GM12891 (cell line): ENCODE results near the gene C4BPA.

Experiments
- DNase-seq: peaks from one replicate; pipeline ENCODE4 v3.0.0; 2011; ENCODE audit warnings: low spot score; ENCODE audit not compliant: insufficient read length
- FAIRE-seq: peaks from 2 replicates; lab custom pipeline; 2011; peaks lifted over from hg19 to GRCh38; lab: Jason Lieb, UNC
- PAX5 ChIP-seq: IDR thresholded peaks from 2 replicates; pipeline ENCODE4 v1.6.1; 2011; ENCODE audit warnings: low read length, moderate library complexity, mild to moderate bottlenecking; ENCODE audit not compliant: insufficient read depth, severe bottlenecking
- POLR2A ChIP-seq: IDR thresholded peaks from 2 replicates; pipeline ENCODE4 v1.6.1; 2011; ENCODE audit warnings: low read depth, low read length, control low read depth
- POLR2AphosphoS5 ChIP-seq: IDR thresholded peaks from 2 replicates; pipeline ENCODE4 v1.6.1; 2011; ENCODE audit warnings: low read depth, low read length, control low read depth
- POU2F2 ChIP-seq: IDR thresholded peaks from 2 replicates; pipeline ENCODE4 v1.6.1; 2011; ENCODE audit warnings: low read depth, mild to moderate bottlenecking, control low read depth, low read length, moderate library complexity
- SPI1 ChIP-seq: IDR thresholded peaks from 2 replicates; pipeline ENCODE4 v1.6.1; 2011; ENCODE audit warnings: low read depth, low read length, control low read depth
- TAF1 ChIP-seq: IDR thresholded peaks from 2 replicates; pipeline ENCODE4 v1.6.1; 2011; ENCODE audit warnings: low read depth, low read length, control low read depth

C4BPA gene

GRCh38 chr1:207063014-207063413 lies 41.0 kb upstream of the C4BPA start:
- TF ChIP-seq POLR2AphosphoS5 (no peak), POU2F2 (no peak), TAF1 (no peak), PAX5 (no peak), SPI1 (no peak), POLR2A (no peak)
- FAIRE-seq = no peak
- no peak for DNase-seq

- no peak for TF ChIP-seq POLR2A
- TF ChIP-seq POU2F2 = no peak
- no peak for TF ChIP-seq PAX5
- no peak for TF ChIP-seq TAF1
- TF ChIP-seq SPI1 = no peak
- no peak for TF ChIP-seq POLR2AphosphoS5
- DNase-seq (no peak), FAIRE-seq (no peak)
Observed at GRCh38 chr1:207064561-207064960, 39.5 kb upstream of the C4BPA start.

GRCh38 chr1:207067185-207067584 lies 36.8 kb upstream of the C4BPA start:
- no peak for TF ChIP-seq POU2F2
- FAIRE-seq (no peak), DNase-seq (no peak)

DNA sequence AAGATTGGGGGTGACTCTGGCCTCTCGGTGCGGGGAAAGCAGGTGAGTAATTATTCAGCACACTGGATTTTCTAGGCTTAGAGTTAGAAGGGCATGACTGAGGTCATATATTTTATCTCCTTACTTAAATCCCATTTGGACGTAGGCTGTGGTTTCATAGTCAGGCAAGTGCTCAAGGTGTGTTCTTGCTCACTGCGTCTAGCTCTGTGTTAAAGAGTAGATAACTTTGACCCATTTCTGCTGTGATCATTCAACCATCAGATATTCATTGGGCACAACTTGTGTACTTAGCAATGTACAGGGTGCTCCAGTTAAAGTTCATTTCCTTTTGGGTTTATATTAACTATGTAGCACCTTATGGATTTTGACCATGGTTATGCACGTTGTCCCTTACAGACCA lies 36.4 kb upstream of the C4BPA start:
- TF ChIP-seq POLR2A (no peak), POU2F2 (no peak), SPI1 (no peak), POLR2AphosphoS5 (no peak), PAX5 (no peak), TAF1 (no peak)
- DNase-seq = no peak
- no peak for FAIRE-seq

DNA sequence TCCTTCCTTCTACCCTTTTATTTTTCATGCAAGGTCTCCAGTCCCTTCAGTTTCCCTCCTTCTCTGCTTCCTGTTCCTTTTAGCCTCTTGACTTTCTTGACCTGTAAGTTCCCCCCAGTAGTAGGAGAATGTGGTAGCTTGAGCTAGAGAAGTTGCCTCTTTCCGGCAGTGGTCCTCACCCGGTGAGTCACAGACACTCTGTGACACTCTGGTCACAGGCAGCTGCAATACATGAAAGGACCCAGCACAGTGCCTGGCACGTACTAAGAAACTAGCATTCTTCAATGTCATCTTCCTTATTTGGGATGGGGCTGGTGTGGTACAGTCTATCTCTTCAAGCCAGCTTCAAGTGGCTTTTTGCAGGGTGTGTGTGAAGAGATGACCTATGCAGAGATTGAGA lies 35.0 kb upstream of the C4BPA start:
- FAIRE-seq = no peak
- DNase-seq = no peak

DNA sequence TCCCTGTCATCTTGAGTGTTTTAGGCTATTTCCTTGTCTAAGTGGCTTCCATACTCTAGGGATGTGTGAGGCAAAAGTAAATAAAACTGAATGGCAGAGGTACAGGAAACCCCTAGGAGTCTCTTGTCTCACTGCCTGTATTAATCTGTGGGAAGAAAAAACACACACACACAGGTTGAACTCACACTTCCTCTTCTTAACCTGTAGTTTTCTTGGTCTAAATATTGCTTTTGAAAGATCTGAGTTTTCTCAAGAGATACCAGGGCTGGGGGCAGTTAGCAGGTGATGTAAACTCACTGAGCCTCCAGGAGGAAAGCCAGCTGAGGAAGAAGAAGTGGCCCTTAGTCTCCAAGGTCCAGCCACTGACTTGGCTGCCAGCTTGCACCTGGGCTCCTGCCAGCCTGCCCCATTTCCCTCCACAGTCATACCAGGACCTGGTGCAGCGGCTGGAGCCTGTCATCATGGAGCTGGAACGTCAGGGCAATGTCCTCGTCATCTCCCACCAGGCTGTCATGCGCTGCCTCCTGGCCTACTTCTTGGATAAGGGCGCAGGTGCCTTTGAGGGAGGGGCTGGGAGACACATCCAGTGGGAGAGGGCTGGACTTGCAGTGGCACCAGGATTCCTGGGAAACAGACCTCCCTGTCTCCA lies 34.1 kb upstream of the C4BPA start:
- FAIRE-seq = peak; percentile 35
- TF ChIP-seq POLR2A (no peak), POU2F2 (no peak), PAX5 (no peak), SPI1 (peak; percentile 92), TAF1 (no peak), POLR2AphosphoS5 (no peak)
- DNase-seq = no peak

More for the DNA sequence above, 35.0 kb upstream of the C4BPA start:
- no peak for TF ChIP-seq PAX5
- TF ChIP-seq SPI1 = no peak
- TF ChIP-seq POU2F2 = no peak
- TF ChIP-seq TAF1 = no peak
- no peak for TF ChIP-seq POLR2A
- TF ChIP-seq POLR2AphosphoS5 = no peak

- DNase-seq = no peak
- FAIRE-seq = no peak
- TF ChIP-seq PAX5 (no peak), TAF1 (no peak), POLR2A (no peak), SPI1 (no peak), POLR2AphosphoS5 (no peak), POU2F2 (no peak)
Observed at GRCh38 chr1:207070811-207071210, 33.2 kb upstream of the C4BPA start.

- no peak for DNase-seq
- FAIRE-seq = no peak
- TF ChIP-seq SPI1 = no peak
Observed at GRCh38 chr1:207071426-207071825, 32.6 kb upstream of the C4BPA start.

DNA sequence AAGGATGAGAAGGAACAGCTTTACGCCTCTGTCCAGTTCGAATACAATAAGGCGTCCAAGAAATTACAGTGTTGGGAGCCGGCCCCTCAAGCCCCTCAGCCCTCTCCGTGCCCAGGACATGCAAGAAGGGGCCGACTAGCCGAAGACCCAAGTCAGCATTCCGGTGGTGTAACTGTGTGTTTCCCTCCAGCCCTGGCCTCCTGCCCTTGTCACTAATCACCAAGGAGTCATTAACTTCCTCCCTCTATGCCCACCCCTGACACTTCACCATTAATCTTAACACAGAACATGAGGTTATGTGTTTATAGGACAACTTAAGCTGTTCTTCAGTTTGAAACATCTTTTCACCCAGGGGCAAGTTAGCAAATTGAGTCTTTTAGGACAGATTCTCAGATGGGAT lies 31.8 kb upstream of the C4BPA start:
- no peak for TF ChIP-seq POU2F2
- no peak for TF ChIP-seq POLR2AphosphoS5
- TF ChIP-seq SPI1 = no peak
- no peak for TF ChIP-seq PAX5
- TF ChIP-seq POLR2A = no peak
- TF ChIP-seq TAF1 = no peak
- no peak for FAIRE-seq

DNA sequence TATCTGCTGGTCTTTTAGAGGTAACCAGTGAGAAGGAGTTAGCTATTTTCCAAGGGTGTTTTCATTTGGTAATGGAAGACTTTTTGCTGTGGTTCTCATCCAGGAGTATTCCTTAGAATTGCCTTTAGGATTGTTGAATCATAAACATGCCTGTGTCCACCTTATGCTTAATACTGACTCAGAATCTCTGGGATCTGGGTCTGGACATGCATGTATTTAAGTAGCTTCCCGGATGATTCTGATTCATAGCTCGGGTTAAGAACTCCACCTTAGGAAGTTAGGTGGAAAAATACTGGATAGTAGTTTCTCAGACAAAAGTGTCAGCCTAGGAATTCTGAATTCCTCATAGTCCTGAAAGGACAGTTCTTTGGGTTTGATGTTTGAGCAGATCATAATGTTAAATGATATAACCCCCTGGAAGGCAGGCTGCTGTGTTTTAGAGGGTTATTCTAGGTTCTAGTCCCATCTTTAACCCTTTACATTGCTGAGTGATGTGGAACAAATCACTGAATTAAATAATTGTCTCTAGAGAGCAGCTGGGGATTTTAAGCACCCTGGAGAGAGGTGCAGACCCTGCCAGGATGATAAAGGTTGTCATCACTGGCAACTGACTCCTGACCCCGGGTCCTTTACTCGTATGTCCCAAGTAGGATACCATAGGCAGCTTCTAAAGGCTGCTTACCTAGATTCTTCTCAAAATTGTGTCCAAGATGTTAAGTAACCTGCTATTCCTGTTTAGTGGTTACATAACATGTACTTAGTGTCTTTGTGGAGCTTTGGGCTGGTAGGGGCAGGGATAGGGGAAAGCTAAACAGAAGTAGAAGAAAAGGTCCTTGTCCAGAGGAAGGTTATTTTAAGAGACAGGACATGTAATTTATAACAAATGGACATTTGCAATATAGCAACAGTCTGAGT lies 29.9 kb upstream of the C4BPA start:
- FAIRE-seq (no peak), DNase-seq (no peak)
- TF ChIP-seq SPI1 (no peak), TAF1 (no peak), PAX5 (no peak), POLR2AphosphoS5 (no peak), POU2F2 (no peak), POLR2A (no peak)

More for the DNA sequence above, 31.8 kb upstream of the C4BPA start:
- no peak for DNase-seq
